ENCODE data around the gene CRADD.

CRADD gene

DNA sequence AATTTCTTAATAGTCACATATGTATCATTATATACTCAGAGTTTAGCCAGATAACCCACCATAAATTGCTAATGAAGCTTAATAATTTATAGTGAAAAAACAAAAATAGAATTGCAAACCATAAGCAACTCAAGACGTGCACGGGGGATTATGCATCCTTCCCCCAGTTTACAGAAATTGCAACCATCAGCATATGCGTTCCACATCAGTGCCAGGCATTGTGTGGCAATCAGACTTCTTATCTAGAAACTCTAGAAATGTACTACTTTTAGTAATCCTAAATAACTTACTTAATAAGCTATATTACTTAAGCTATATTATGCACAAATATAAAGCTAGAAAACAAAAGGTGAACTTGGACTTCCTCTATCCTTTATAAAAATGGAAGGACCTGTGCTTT is 115.8 kb downstream of the CRADD start:
- Histone ChIP-seq H2AFZ (peak overlapping the region; percentile 5), H3K4me3 (ENCODE audit: low read depth, low read length) (no peak overlapping the region), H3K9me3 (ENCODE audit: control insufficient read depth, low read length) (no peaks in the 10 kb centered on the region), H3K27ac (no peak overlapping the region), H3K36me3 (ENCODE audit: control insufficient read depth, insufficient read depth, low read length) (no peaks in the 10 kb centered on the region), H3K27me3 (ENCODE audit: control insufficient read depth, insufficient read depth, low read length) (no peaks in the 10 kb centered on the region), H3K9ac (no peak overlapping the region), H3K4me2 (ENCODE audit: low read length) (peak overlapping the region; percentile 54), H3K4me1 (peaks cover 61% of the 10 kb centered on the region), H3K79me2 (peaks cover 28% of the 10 kb centered on the region)
- TF ChIP-seq, protein P1, sequence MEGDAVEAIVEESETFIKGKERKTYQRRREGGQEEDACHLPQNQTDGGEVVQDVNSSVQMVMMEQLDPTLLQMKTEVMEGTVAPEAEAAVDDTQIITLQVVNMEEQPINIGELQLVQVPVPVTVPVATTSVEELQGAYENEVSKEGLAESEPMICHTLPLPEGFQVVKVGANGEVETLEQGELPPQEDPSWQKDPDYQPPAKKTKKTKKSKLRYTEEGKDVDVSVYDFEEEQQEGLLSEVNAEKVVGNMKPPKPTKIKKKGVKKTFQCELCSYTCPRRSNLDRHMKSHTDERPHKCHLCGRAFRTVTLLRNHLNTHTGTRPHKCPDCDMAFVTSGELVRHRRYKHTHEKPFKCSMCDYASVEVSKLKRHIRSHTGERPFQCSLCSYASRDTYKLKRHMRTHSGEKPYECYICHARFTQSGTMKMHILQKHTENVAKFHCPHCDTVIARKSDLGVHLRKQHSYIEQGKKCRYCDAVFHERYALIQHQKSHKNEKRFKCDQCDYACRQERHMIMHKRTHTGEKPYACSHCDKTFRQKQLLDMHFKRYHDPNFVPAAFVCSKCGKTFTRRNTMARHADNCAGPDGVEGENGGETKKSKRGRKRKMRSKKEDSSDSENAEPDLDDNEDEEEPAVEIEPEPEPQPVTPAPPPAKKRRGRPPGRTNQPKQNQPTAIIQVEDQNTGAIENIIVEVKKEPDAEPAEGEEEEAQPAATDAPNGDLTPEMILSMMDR (IDR thresholded peaks at IDR 0.05) = no peak

DNA sequence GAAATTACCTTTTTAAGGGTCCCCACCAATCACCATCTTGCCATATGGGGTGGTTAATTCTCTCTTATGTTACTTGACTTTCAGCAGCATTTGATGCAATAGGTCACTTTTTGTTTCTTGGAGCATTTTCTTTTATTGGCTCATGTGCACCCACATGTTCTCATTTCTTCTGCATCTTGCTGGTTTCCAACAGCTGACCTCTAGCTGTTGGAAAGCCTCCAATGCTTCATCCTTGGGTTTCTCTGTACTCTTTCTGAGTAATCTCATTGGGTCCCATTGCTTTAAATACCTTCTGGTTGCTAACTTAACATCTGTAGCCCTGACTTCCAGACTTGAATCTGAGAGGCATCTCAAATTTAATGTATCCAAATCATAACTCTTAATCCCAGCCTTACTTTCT is 116.8 kb downstream of the CRADD start:
- Histone ChIP-seq H3K4me1 (peaks cover 71% of the 10 kb centered on the region), H3K4me3 (ENCODE audit: low read depth, low read length) (no peak overlapping the region), H3K9ac (no peak overlapping the region), H2AFZ (no peak overlapping the region), H3K36me3 (ENCODE audit: control insufficient read depth, insufficient read depth, low read length) (no peaks in the 10 kb centered on the region), H3K79me2 (peaks cover 22% of the 10 kb centered on the region), H3K27ac (no peak overlapping the region), H3K9me3 (ENCODE audit: control insufficient read depth, low read length) (no peaks in the 10 kb centered on the region), H3K4me2 (ENCODE audit: low read length) (no peak overlapping the region), H3K27me3 (ENCODE audit: control insufficient read depth, insufficient read depth, low read length) (no peaks in the 10 kb centered on the region)
- TF ChIP-seq, protein P1 (IDR thresholded peaks at IDR 0.05) = no peak

DNA sequence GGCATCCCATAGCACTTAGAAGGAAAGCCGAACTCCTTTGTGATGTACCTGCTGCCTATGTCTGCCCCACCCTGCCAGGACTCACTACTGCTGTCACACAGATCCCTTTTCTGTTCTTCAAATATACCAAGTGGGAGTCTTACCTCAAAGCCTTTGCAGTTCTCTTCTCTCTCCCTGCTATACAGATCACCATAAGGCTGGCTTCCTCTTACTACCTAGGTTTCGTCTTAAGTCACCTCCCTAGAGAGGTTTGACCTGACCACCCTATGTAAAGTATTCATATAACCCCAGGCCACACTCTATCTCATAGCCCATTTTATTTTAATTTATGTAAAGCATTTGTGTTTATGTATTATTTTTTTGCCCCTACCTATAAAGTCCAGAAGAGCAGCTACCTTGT is 117.6 kb downstream of the CRADD start:
- Histone ChIP-seq H3K9me3 (ENCODE audit: control insufficient read depth, low read length) (no peaks in the 10 kb centered on the region), H2AFZ (no peak overlapping the region), H3K36me3 (ENCODE audit: control insufficient read depth, insufficient read depth, low read length) (no peaks in the 10 kb centered on the region), H3K4me1 (peaks cover 73% of the 10 kb centered on the region), H3K4me3 (ENCODE audit: low read depth, low read length) (no peak overlapping the region), H3K9ac (no peak overlapping the region), H3K79me2 (peaks cover 22% of the 10 kb centered on the region), H3K27me3 (ENCODE audit: control insufficient read depth, insufficient read depth, low read length) (no peaks in the 10 kb centered on the region), H3K27ac (no peak overlapping the region), H3K4me2 (ENCODE audit: low read length) (no peak overlapping the region)
- TF ChIP-seq, protein P1 (IDR thresholded peaks at IDR 0.05) = no peak

DNA sequence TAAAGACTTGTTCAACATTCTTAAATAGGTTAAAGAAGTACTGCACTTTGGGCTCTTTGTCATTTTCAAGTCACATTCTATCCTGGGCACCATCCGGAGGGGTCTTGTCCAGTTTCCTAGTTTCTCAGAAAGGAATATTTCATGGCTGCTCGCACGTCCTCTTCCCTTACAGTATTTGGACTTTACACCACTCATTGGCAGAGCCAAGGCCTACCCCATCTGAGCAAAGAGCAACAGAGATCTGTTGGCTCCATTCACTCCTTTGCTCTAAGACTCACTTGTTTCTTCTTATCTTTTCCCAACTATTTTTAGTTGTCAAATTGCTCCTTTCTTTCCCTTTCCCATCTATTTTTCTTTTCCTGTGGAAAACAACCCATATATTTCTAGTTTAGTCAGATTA is 118.2 kb downstream of the CRADD start:
- Histone ChIP-seq H3K4me2 (ENCODE audit: low read length) (no peak overlapping the region), H3K79me2 (peaks cover 20% of the 10 kb centered on the region), H3K9me3 (ENCODE audit: control insufficient read depth, low read length) (no peaks in the 10 kb centered on the region), H3K27me3 (ENCODE audit: control insufficient read depth, insufficient read depth, low read length) (no peaks in the 10 kb centered on the region), H3K4me3 (ENCODE audit: low read depth, low read length) (no peak overlapping the region), H3K27ac (peak overlapping the region; percentile 17), H3K9ac (no peak overlapping the region), H3K4me1 (peaks cover 70% of the 10 kb centered on the region), H2AFZ (no peak overlapping the region), H3K36me3 (ENCODE audit: control insufficient read depth, insufficient read depth, low read length) (no peaks in the 10 kb centered on the region)
- TF ChIP-seq, protein P1 (IDR thresholded peaks at IDR 0.05) = no peak

DNA sequence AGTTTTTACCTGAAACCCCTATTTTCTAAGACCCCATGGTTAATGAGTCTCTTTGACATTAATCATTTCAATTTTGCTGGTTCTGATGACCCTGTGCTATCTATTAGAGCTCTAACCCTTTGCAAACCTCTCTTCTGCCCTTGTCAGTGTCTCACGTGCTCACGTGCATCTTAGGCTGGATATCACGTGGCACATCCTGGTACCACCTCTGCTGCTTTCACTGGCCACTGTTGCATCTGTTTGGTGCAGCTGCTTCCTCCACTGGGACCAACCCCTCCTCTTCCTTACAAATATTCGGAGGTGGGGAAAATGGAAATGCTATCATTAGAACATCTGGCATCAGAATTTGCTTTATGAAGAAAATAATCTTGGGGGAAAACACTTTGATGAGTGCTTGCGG is 119.6 kb downstream of the CRADD start:
- Histone ChIP-seq H3K9ac (no peak overlapping the region), H3K4me1 (peaks cover 74% of the 10 kb centered on the region), H3K27me3 (ENCODE audit: control insufficient read depth, insufficient read depth, low read length) (no peaks in the 10 kb centered on the region), H3K79me2 (peaks cover 14% of the 10 kb centered on the region), H3K4me2 (ENCODE audit: low read length) (no peak overlapping the region), H3K9me3 (ENCODE audit: control insufficient read depth, low read length) (no peaks in the 10 kb centered on the region), H3K36me3 (ENCODE audit: control insufficient read depth, insufficient read depth, low read length) (no peaks in the 10 kb centered on the region), H3K27ac (peak overlapping the region; percentile 42), H3K4me3 (ENCODE audit: low read depth, low read length) (no peak overlapping the region), H2AFZ (no peak overlapping the region)
- TF ChIP-seq, protein P1 (IDR thresholded peaks at IDR 0.05) = no peak

All from parathyroid adenoma (tissue), 2 donors.